Measurements from ENCODE around the gene C10orf67. TPM values are rescaled to one million over a fixed set of nuclear protein-coding genes. Genes with fewer than 3 reads are reported as not detected.

The C10orf67 gene
- total and polyA plus RNA-seq, 2 experiments from 2014 or later, result 0.16 TPM; not detected in 1

GRCh38 chr10:23262928-23263327, 81.7 kb downstream of the C10orf67 start (continued):
- TF ChIP-seq ZNF114 (CRISPR knock-in tag; IDR thresholded peaks at IDR 0.05), result no peak

- no peak overlapping the region for H2AFZ ChIP-seq
- H3K4me3 Mint-ChIP-seq, result no peak overlapping the region
- H3K4me1 Mint-ChIP-seq, result no peaks in the 10 kb centered on the region
- peaks cover 2% of the 10 kb centered on the region; the same call in 2 of the 3 replicates for H3K9me3 Mint-ChIP-seq
- no peaks in the 10 kb centered on the region for H3K36me3 ChIP-seq (ENCODE audit: insufficient read depth)
- no peak overlapping the region for H3K27ac ChIP-seq (ENCODE audit: low read depth)
- H3K9me2 ChIP-seq (ENCODE audit: insufficient read depth), result no peaks in the 10 kb centered on the region
- no peaks in the 10 kb centered on the region for H3K79me2 ChIP-seq (replicated peaks; ENCODE audit: insufficient read depth)
- peaks cover 4% of the 10 kb centered on the region for H3K27me3 Mint-ChIP-seq (ENCODE audit: insufficient read depth, low read depth, poor library complexity)
- no peak overlapping the region for H3K27ac Mint-ChIP-seq
- H3K4me2 ChIP-seq, result no peak overlapping the region
- no peak for ATAC-seq
- no peaks in the 10 kb centered on the region for H3K27me3 ChIP-seq (ENCODE audit: insufficient read depth)
- no peaks in the 10 kb centered on the region for H3K4me1 ChIP-seq (ENCODE audit: insufficient read depth)
- DNase-seq (ENCODE audit: low spot score), result no peak
- no peaks in the 10 kb centered on the region for H3F3A ChIP-seq (replicated peaks; ENCODE audit: low read depth)
- TF ChIP-seq REST (IDR thresholded peaks at IDR 0.05; ENCODE audit: unreplicated experiment) (no peak), CTCF (conservative IDR thresholded peaks at IDR 0.05; ENCODE audit: low read depth in 2 of 2) (no peak), JUNB (IDR thresholded peaks at IDR 0.05; ENCODE audit: unreplicated experiment) (no peak), ZNF462 (CRISPR knock-in tag; IDR thresholded peaks at IDR 0.05) (no peak), ETS1 (IDR thresholded peaks at IDR 0.05) (no peak), POLR2AphosphoS5 (IDR thresholded peaks at IDR 0.05; ENCODE audit: low read depth) (no peak), CREB1 (CRISPR knock-in tag; IDR thresholded peaks at IDR 0.05; ENCODE audit: low read depth) (no peak), EZH2phosphoT487 (IDR thresholded peaks at IDR 0.05; ENCODE audit: unreplicated experiment) (no peak), STAT1 (IDR thresholded peaks at IDR 0.05; ENCODE audit: unreplicated experiment) (no peak), ZNF114 (CRISPR knock-in tag; IDR thresholded peaks at IDR 0.05) (no peak), EZH2 (IDR thresholded peaks at IDR 0.05; ENCODE audit: low read depth, unreplicated experiment) (no peak)
- no peak overlapping the region for H3K4me3 ChIP-seq
- H3K36me3 Mint-ChIP-seq (ENCODE audit: low read depth), result no peaks in the 10 kb centered on the region; the same call in 2 of the 3 replicates
- H4K20me1 ChIP-seq (replicated peaks; ENCODE audit: insufficient read depth), result no peaks in the 10 kb centered on the region
Observed at GRCh38 chr10:23258516-23258915, 86.1 kb downstream of the C10orf67 start.
